IPS-20b (cell line): ENCODE results near the gene KLHL20.
A peak's percentile ranks its signal among the peaks of the same experiment; 100 is the strongest.
"Not testable (repeated sequence)": the region's sequence is repeated elsewhere in the genome, so short reads cannot be mapped to it uniquely, and the experiment has no call there.

Experiments
- H3K27ac ChIP-seq: one replicate; pipeline ENCODE4 v1.5.1; 2013; ENCODE audit warnings: low read length
- H3K27me3 ChIP-seq: 2 replicates; pipeline ENCODE4 v1.6.1; 2013; ENCODE audit warnings: mild to moderate bottlenecking, low read length, inconsistent platforms; ENCODE audit not compliant: insufficient read depth
- H3K36me3 ChIP-seq: 2 replicates; pipeline ENCODE4 v1.6.1; 2013; ENCODE audit warnings: low read depth, mild to moderate bottlenecking, inconsistent platforms, low read length, moderate library complexity; ENCODE audit not compliant: insufficient read depth
- H3K4me1 ChIP-seq: 2 replicates; pipeline ENCODE4 v1.6.1; 2013; ENCODE audit warnings: mild to moderate bottlenecking, control low read depth, inconsistent platforms, low read length, moderate library complexity; ENCODE audit not compliant: insufficient read depth
- H3K4me3 ChIP-seq: 2 replicates; pipeline ENCODE4 v1.5.1; 2013; ENCODE audit warnings: mild to moderate bottlenecking, low read length, inconsistent platforms
- H3K9ac ChIP-seq: 2 replicates; pipeline ENCODE4 v1.6.1; 2013; ENCODE audit warnings: low read depth, mild to moderate bottlenecking, inconsistent platforms, low read length, moderate library complexity
- H3K9me3 ChIP-seq: 2 replicates; pipeline ENCODE4 v1.6.1; 2013; ENCODE audit warnings: mild to moderate bottlenecking, low read depth, low read length, inconsistent platforms; ENCODE audit not compliant: insufficient read depth

The KLHL20 gene, protein sequence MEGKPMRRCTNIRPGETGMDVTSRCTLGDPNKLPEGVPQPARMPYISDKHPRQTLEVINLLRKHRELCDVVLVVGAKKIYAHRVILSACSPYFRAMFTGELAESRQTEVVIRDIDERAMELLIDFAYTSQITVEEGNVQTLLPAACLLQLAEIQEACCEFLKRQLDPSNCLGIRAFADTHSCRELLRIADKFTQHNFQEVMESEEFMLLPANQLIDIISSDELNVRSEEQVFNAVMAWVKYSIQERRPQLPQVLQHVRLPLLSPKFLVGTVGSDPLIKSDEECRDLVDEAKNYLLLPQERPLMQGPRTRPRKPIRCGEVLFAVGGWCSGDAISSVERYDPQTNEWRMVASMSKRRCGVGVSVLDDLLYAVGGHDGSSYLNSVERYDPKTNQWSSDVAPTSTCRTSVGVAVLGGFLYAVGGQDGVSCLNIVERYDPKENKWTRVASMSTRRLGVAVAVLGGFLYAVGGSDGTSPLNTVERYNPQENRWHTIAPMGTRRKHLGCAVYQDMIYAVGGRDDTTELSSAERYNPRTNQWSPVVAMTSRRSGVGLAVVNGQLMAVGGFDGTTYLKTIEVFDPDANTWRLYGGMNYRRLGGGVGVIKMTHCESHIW

DNA sequence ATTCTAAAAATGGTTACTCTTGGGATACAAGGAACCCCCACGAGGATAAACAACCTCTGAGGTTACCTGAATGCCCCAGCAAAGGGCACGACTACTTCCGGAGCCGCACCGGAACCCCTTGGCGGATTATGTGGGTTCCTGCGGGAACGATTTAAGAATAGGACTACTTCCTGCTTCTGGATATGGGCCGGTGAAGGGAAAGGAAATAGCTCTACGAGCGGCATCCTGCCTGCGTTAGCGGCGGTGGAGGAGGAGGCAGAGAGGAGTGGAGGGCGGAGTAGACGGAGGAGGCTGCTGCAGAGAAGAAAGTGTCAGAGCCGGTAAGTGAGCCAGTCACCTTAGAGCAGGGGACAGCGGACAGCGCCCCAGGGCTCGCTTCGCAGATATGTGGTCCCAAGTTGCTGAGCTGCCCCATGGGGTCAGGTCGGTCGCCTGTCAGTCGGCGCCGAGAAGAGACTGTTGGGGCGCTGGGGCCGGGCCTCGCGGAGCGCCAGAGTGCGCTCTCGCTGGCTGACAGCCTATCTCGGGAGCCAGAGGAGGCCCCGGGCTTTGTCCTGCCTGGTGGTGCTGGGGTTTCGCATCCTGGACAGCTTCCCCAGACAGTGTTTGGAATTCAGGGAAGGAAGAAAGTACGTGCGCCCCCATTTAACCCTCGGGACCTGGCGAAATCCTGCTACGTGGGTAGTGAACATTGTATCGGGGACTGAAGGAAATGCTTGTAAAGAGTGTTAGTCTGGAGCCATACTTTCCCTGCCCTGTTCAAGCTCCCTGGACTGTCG, at the start of gene KLHL20:
Gene KLHL20 (plus strand): TSS at position 223 of the 779 bp plus-strand sequence. CDS start 1,063 bp downstream, outside the sequence.
- Histone ChIP-seq H3K4me3 (peak within 1 kb of the TSS; percentile 96), H3K36me3 (no peaks in the 10 kb centered on the region), H3K4me1 (no peaks in the 10 kb centered on the region), H3K27me3 (peaks cover 40% of the 10 kb centered on the region), H3K9me3 (no peaks in the 10 kb centered on the region), H3K9ac (peak within 1 kb of the TSS; percentile 72), H3K27ac (no peak within 1 kb of the TSS)

DNA sequence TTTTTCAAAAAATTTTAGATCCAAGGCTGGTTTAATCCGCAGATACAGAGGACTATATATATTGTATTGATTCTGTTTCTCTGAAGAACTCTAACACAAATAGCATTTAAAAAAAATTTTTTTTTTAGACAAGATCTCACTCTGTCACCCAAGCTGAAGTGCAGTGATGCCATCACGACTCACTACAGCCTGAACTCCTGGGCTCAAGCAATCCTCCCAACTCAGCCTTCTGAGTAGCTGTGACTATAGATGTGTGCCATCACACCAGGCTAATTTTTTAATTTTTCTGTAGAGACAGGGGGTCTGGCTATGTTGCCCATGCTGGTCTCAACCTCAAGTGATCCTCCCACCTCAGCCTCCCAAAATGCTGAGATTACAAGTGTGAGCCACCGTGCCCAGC, 48.1 kb upstream of the KLHL20 start:
- peaks cover 10% of the 10 kb centered on the region for H3K27me3 ChIP-seq
- no peaks in the 10 kb centered on the region for H3K36me3 ChIP-seq
- no peak overlapping the region for H3K9ac ChIP-seq
- H3K9me3 ChIP-seq: no peaks in the 10 kb centered on the region
- no peak overlapping the region for H3K27ac ChIP-seq
- no peak overlapping the region for H3K4me3 ChIP-seq
- peaks cover 9% of the 10 kb centered on the region; the same call in 1 of the 2 replicates for H3K4me1 ChIP-seq

DNA sequence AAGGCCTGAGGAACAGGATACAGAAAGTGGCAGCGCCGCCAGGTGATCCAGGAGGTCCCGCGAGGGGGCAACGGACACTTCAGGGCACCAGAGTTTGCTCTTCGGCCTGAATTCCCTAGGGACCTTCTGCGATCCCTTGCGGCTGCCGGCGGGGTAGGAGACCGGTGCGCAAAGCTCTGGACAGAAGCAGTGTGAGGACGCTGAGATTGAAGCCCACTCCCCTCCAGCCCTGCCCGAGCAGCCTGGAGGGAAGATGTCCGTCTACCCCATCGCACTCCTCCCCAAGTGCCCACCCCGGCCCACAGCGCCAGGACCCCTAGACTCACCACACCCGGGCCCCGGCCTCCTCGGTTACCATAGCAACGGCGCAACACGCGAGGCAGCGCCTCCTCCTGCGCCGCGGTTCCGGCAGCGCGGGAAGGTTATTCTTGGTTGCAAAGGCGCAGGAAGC, 45.3 kb upstream of the KLHL20 start, which contains the start of gene ANKRD45:
Gene ANKRD45 (minus strand): TSS at position 361 of the 451 bp plus-strand sequence. CDS start 10,433 bp downstream, outside the sequence.
- Histone ChIP-seq H3K4me3 (peak within 1 kb of the TSS; percentile 81), H3K36me3 (no peaks in the 10 kb centered on the region), H3K9ac (peak within 1 kb of the TSS; percentile 69), H3K27ac (no peak within 1 kb of the TSS), H3K27me3 (peaks cover 10% of the 10 kb centered on the region), H3K4me1 (peaks cover 9% of the 10 kb centered on the region; the same call in 1 of the 2 replicates), H3K9me3 (no peaks in the 10 kb centered on the region)

DNA sequence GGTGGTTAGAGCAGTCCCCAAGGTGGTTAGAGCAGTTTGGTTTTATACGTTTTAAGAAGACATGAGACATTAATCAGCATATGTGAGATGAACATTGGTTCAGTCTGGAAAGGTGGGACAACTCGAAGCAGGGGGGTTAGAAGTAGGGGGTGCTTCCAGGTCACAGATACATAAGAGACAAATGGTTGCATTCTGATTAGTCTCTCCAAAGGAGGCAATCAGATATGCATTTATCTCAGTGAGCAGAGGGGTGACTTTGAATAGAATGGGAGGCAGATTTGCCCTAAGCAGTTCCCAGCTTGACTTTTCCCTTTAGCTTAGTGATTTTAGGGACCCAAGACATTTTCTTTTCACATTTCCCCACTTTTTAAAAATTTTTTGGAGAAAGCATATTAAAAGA, 40.3 kb upstream of the KLHL20 start:
- not testable (repeated sequence) for H3K9me3 ChIP-seq, H3K9ac ChIP-seq, H3K4me3 ChIP-seq, H3K36me3 ChIP-seq, H3K4me1 ChIP-seq, H3K27ac ChIP-seq
- H3K27me3 ChIP-seq: peaks cover 10% of the 10 kb centered on the region

DNA sequence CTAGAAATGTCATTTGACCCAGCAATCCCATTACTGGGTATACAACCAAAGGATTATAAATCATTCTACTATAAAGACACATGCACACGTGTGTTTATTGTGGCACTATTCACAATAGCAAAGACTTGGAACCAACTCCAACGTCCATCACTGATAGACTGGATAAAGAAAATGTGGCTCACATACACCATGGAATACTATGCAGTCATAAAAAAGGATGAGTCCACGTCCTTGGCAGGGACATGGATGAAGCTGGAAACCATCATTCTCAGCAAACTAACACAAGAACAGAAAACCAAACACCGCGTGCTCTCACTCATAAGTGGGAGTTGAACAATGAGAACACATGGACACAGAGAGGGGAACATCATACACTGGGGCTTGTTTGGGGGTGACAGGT, 34.6 kb upstream of the KLHL20 start:
- not testable (repeated sequence) for H3K27ac ChIP-seq, H3K27me3 ChIP-seq, H3K9me3 ChIP-seq, H3K4me3 ChIP-seq, H3K9ac ChIP-seq, H3K36me3 ChIP-seq
- peaks cover 12% of the 10 kb centered on the region; the same call in 1 of the 2 replicates for H3K4me1 ChIP-seq

DNA sequence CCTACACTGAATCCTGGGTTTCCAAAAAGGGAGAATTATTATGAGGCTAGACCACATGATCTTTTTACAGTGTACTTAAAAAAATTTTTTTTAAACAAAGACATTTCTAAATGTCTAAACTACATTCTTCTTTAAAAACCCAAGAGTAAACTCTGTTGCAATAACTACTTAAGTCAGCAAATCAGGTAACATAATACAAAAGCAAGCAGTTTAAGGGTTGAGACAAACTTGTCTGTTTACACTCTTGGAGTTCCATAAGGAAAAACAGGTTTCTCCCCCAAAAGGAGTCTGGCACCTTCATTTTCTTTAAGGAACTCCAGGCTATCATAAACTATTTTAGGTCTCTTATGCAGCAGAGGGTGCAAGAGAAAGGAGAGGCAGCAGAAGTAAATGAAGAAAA, 32.6 kb upstream of the KLHL20 start:
- Histone ChIP-seq H3K36me3 (no peaks in the 10 kb centered on the region), H3K27me3 (no peaks in the 10 kb centered on the region), H3K9ac (peak overlapping the region; percentile 68), H3K9me3 (no peaks in the 10 kb centered on the region), H3K4me3 (no peak overlapping the region; the same call in 1 of the 2 replicates), H3K27ac (peak overlapping the region; percentile 46), H3K4me1 (peaks cover 12% of the 10 kb centered on the region; the same call in 1 of the 2 replicates)

DNA sequence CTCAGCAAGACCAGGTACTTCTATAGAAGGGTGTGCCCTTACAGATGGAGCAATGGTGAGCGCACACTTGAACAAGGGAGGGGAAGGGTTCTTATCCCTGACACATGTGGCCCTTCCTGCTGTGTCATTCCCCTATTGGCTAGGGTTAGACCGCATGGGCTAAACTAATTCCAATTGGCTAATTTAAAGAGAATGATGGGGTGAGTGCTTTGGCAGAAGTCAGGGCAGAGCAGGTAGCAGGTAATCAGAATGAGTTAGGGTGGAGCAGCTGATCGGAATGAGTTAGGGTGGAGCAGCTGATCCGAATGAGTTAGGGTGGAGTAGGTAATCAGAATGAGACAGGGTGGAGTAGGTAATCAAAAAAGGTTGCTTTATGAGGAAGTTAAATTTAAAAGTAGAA, 30.9 kb upstream of the KLHL20 start:
- H3K9ac ChIP-seq, H3K27ac ChIP-seq: not testable (repeated sequence)

DNA sequence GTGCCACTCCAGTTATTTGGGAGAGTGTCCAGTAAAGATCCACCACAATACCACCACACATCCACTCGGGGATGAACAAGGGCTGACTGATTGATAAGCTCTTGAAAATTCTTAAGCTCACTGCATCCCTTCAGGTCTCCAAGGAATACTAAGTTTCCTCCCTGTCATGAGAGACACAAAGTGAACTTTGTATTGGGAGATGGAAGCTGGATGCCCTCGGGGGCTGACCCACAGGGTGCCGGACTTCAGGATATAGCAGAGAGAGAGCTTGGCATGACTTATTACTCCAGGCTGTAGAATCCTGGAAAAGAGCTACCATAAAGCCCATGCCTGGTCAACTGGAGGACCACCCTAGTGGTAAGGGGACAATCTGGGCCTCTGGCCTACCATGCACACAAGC, 29.7 kb upstream of the KLHL20 start:
- peaks cover 15% of the 10 kb centered on the region; the same call in 1 of the 2 replicates for H3K4me1 ChIP-seq
- H3K36me3 ChIP-seq, H3K27me3 ChIP-seq: not testable (repeated sequence)

More for the DNA sequence above, 30.9 kb upstream of the KLHL20 start:
- H3K27me3 ChIP-seq, H3K4me3 ChIP-seq, H3K36me3 ChIP-seq, H3K9me3 ChIP-seq: not testable (repeated sequence)
- H3K4me1 ChIP-seq: peaks cover 15% of the 10 kb centered on the region; the same call in 1 of the 2 replicates

DNA sequence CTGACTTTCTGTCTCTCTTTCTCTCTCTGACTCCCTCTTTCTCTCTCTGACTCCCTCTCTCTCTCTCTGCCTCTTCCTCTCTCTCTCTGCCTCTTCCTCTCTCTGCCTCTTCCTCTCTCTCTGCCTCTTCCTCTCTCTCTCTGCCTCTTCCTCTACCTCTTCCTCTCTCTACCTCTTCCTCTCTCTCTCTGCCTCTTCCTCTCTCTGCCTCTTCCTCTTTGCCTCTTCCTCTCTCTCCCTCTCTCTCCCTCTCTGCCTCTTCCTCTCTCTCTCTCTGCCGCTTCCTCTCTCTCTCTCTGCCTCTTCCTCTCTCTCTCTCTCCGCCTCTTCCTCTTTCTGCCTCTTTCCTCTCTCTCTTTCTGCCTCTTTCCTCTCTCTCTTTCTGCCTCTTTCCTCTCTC, 26.5 kb upstream of the KLHL20 start:
- H3K4me1 ChIP-seq: peaks cover 3% of the 10 kb centered on the region; the same call in 1 of the 2 replicates
- H3K4me3 ChIP-seq: no peak overlapping the region; the same call in 1 of the 2 replicates
- no peaks in the 10 kb centered on the region for H3K36me3 ChIP-seq
- H3K9me3 ChIP-seq: no peaks in the 10 kb centered on the region
- H3K9ac ChIP-seq: no peak overlapping the region
- no peaks in the 10 kb centered on the region for H3K27me3 ChIP-seq
- H3K27ac ChIP-seq: no peak overlapping the region

More for the DNA sequence above, 29.7 kb upstream of the KLHL20 start:
- not testable (repeated sequence) for H3K9ac ChIP-seq, H3K9me3 ChIP-seq, H3K4me3 ChIP-seq, H3K27ac ChIP-seq

DNA sequence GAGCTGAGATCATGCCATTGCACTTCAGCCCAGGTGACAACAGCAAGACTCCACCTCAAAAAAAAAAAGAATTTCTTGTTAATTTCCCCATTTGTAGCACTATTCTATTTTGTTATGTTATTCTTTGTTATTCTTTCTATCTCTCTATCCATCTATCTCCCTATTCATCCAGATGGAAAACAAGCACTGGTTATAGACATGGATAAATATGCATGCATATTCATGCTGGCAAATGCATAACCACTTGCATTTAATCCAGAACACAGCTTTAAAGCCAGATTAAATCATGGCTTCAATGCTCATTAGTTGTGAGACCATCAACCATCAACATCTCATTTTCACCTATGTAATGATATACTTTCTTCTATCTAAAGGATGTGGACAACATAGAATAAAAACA, 21.5 kb upstream of the KLHL20 start:
- H3K4me1 ChIP-seq: no peaks in the 10 kb centered on the region; the same call in 1 of the 2 replicates
- H3K9ac ChIP-seq: no peak overlapping the region
- no peak overlapping the region for H3K4me3 ChIP-seq
- H3K36me3 ChIP-seq: no peaks in the 10 kb centered on the region
- no peaks in the 10 kb centered on the region for H3K27me3 ChIP-seq
- no peaks in the 10 kb centered on the region for H3K9me3 ChIP-seq
- no peak overlapping the region for H3K27ac ChIP-seq

DNA sequence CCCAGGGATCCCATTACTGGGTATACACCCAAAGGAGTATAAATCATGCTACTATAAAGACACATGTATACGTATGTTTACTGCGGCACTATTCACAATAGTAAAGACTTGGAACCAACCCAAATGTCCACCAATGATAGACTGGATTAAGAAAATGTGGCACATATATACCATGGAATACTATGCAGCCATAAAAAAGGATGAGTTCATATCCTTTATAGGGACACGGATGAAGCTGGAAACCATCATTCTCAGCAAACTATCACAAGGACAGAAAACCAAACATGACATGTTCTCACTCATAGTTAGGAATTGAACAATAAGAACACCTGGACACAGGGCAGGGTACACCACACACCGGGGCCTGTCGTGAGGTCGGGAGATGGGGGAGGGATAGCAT, 13.5 kb upstream of the KLHL20 start:
- not testable (repeated sequence) for H3K27ac ChIP-seq, H3K36me3 ChIP-seq, H3K4me3 ChIP-seq, H3K4me1 ChIP-seq, H3K27me3 ChIP-seq, H3K9ac ChIP-seq, H3K9me3 ChIP-seq
